Left forelimb (tissue), 1 donor: ENCODE data around the gene RNF144B.
"Not testable (repeated sequence)": the region's sequence is repeated elsewhere in the genome, so short reads cannot be mapped to it uniquely, and the experiment has no call there.

Experiments
- DNase-seq: peaks from one replicate; pipeline ENCODE4 v3.0.0-alpha.2; 2018; ENCODE audit warnings: low spot score

RNF144B gene

DNA sequence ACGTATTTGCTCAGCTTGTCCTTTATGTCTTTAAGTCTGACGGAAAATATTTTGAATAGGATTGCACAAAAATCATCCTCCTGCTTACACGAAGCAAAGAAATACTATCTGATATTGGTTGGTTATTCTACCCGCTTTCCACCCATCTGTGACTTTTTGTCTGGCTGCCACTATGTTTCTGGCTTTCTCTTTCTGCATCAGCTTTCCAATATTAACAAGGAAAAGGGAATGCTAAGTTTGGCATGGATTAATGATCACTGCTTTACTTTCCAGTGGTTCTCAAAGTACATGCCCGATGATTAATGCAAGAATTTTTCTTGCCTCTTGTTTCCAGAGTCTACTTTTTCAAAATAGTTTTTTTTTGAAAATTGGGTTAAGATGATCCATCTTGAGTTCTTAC lies 57.0 kb downstream of the RNF144B start:
- no peak for DNase-seq

DNA sequence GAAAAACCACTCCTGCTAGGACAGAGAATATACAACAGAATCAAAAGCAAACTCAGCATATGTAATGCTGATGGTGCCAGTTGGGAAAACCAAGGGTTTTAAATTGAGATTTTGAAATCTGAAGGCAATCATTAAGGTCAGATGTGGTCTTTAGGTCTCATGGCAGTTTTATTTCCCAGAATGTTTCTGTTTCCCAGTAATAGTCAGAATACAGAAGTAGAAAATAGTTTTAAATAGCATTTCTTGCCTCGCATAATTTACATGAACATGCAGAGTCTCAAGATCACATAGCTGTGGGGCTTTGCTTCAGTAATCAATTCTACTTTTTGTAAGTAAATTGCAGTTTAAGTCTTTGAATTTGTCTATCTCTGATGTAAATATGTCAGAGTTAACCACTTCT lies 58.1 kb downstream of the RNF144B start:
- no peak for DNase-seq

DNA sequence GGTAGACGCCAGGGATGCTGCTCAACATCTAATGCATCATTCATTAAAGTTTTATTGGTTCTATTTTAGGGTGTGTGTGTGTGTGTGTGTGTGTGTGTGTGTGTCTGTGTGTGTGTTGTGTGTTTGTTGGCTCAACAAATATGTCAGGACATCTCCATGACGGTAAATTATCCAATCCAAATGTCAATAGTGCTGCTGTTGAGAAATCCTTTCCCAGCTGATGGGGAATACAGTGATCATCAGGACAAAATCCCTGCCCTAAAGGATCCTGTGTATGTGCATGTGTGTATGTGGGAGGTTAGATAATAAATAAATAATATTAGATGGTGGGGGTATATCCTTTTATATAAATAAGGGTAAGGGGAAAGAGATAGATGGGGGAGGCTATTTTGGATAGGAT lies 59.6 kb downstream of the RNF144B start:
- DNase-seq = no peak

DNA sequence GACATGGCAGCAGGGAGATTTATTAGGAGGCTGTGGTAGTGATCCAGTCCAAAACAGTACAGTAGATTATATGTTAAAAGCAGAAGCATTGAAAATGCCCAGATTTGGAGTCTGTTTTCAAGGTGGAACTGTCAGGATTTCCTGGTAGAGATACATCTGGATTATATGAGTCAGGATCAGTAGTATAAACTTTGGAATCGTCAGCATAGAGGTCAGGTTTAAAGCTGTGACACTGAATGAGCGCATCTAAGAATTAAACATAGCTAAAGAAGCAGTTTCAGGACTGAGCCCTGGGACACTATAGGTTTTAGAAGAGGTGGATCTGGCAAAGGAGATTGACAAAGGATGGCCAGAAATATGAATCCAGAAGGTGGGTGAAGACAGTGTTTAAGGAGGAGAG lies 60.4 kb downstream of the RNF144B start:
- DNase-seq = no peak

DNA sequence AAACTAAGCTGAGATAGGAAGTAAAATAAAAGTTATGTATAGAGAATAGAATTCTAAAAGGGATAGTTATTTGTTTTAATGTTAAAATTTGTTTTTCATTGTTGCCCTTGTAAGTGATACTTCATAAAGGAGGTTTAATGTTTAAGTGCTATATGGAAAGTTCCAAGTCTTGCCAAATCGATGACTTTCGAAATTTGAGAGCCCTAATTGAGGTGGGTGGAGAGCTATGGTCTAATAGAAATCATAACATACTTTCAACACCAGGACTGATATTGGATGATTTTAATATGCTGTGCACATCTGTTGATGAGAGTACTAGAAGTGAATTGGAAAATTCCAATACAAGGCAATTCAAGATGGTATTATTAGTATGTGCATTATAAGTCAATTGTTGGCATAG lies 64.6 kb downstream of the RNF144B start:
- DNase-seq = no peak

DNA sequence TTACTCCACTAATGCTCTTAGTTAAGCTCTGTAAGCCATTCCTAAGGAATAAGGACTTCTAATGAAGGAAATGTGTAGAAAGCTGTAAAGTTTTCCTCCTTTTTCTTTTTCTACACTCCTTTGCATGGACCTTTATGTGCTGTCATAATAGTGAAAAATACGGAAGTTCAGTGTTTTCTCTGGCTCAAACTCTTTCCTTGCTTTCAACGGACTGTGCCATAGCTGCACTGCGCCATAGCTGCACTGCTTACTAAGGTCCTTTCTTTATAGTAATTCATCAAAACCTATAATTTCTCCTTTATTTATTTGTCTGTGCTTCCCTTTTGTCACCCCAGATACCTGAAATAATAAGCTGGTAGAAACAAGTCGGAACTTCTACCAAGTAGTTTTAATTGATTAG lies 67.3 kb downstream of the RNF144B start:
- DNase-seq = no peak

DNA sequence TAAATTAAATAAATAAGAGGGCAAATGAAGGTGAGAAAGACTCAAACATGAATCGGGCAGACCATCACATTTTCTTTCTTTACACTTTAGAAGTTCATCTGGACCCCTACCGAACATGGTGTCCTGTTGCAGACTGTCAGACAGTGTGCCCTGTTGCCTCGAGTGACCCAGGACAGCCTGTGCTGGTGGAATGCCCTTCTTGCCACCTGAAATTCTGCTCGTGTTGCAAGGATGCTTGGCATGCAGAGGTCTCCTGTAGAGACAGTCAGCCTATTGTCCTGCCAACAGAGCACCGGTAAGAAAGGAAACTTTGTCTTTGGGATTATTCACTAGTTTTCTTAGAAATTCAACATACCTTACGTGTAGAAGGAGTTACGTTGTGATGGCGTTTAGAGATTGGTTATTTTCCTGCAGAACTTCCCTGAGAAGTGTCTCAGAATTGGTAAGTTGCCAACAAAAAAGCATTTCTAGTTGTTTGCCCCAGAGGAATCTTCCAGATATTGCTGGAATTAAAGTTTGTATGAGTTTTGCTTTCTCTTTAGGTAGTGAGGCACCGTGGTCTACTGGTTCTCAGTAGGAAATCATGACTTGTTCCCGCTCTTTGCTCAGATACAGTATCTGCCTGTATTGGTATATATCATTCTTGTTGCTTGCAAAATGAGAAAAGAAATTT lies 70.1 kb downstream of the RNF144B start:
- no peak for DNase-seq

DNA sequence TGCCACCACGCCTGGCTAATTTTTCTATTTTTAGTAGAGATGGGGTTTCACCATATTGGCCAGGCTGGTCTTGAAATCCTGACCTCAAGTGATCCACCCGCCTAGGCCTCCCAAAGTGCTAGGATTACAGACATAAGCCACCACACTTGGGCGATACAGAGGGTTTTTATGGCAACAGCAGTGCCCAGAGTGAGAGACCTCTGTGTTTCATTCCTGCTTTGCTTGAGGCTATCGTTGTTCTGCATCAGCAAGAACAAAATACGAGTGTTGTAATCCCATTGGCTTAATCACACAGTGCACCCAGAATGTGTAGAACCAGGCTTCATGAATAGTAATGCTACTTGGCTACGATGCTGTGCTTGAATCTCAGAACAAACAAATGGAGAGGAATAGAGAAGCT lies 70.9 kb downstream of the RNF144B start:
- DNase-seq = not testable (repeated sequence)

DNA sequence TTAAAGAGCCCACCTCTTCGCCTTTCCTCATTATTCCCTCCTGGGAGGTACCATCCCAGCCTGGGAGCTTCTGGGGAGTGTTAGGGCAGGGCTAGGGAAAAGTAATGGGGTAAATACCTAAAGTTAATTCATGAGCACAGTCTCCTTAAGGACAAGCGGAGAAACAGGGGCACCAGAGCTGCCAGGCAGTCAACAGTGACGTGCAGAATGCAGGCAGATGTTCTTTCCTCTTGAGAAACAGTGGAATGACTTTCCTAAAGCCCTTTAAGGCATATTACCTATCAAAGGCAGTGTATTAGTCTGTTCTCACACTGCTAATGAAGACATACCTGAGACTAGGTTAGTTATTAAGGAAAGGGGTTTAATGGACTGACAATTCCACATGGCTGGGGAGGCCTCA lies 76.3 kb downstream of the RNF144B start:
- DNase-seq = no peak

DNA sequence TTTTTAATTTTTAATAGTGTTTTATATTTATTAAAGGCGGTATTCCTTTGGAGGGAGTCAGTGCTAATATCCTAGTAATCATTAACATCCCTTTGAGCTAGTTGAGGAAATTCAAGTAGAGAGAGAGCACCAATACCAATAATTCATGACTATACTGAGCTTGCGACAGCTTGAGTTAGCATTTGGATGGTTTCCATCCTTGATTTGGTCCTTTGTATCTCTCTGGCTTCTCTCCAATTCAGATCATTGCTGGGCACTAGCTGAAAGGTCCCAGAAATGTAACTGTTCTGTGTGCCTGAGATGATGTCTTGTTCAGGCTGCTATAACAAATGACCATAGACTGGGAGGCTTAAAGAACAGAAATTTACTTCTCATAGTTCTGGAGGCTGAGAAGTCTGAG lies 77.0 kb downstream of the RNF144B start:
- no peak for DNase-seq

DNA sequence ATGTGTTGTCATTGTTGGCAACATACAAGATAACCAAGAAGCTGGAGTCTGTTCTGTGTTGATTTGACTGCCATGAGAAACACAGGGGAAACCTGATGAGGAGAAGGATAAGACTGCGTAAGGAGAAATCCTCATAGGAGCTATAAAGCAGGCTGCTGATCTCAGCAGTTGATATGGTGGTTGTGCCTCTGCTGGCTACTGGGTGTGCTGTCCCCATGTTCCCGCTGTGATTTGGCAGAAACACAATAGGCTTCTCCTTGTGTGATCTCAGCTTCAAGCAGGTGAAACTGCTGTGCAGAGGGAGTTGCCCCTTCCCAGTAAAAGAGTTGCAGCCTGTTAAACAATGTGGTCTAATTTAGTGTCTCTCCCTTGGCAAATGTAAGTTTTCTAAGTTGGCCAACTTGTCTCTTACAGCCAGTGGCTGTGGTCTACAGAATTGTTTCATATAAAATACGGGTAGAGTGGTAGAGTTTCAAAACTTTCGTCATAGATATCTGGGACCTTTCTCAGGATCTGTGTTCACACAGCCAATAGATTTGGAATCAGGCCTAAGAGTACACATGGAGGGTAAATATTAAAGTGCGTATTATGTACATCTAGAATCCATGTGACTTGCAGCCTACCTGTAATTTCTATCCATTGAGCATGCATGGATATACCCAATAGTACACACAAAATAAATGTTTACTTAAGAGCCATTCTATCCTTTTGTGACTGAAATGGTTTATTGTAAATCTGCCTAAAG lies 78.4 kb downstream of the RNF144B start:
- DNase-seq = no peak

DNA sequence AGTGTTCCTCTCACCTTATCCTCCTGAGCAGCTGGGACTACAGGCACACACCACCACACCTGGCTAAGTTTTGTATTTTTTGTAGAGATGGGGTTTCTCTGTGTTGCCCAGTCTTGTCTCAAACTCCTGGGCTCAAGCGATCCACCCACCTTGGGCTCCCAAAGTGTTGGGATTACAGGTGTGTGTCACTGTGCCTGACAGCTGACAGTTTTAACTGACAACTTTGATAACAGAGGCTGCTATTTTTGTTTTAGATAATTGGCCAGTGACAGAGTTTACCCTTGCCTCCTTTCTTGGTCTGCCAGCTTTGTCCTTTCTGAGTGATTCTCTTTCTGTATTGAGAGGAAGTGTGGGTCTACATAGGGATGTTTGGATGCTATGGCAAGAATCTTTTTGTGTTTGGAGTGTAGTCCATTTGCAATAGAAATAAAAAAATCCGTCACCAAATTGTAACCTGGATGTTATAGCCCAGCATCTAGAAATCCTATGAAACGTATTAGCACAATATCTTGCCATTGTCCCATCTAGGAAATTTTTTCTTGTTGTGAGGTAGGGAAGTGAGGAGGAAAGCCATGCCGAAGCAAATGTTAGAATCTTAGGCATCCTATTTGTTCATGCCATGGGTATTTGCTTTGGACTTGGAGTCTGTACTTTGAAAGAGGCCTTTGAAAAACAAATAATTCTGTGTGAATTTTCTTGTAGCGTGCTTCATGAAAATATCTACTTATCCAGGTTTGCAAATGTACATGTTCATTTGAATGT lies 80.8 kb downstream of the RNF144B start:
- no peak for DNase-seq

DNA sequence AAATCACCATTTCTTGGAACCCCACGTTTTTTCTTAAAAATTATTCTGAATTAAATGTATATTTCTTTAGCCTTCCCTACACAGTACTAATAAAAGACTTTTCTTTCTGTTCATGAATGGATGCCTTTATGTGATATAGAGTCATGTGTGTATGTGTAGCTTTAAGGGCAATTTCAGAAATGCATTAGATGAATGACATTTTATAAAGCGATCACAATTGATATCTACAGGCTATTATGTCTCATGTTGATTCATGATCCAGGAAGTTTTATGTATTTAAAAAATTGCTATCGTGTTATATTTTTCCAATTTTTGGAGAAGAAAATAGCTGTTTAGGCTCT lies 81.3 kb downstream of the RNF144B start:
- no peak for DNase-seq

DNA sequence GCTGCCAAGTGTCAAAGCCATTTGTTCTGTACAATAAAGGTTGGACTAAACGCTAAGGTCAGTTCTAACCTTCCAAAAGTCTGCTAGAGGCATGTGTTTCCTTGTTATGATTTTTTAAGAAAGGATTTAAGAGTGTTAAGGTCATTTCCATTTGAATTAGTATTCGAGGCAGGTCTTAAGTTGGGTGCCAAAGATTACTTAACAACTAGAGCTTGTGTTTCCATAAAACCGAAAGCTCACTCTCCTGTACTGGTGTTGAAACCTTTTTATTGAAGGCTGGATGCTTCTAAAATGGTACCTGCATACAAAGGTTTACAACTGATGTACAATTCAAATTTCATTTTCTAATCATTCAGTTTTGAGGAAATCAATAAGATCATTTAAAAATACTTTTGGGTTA lies 82.4 kb downstream of the RNF144B start:
- DNase-seq = no peak

DNA sequence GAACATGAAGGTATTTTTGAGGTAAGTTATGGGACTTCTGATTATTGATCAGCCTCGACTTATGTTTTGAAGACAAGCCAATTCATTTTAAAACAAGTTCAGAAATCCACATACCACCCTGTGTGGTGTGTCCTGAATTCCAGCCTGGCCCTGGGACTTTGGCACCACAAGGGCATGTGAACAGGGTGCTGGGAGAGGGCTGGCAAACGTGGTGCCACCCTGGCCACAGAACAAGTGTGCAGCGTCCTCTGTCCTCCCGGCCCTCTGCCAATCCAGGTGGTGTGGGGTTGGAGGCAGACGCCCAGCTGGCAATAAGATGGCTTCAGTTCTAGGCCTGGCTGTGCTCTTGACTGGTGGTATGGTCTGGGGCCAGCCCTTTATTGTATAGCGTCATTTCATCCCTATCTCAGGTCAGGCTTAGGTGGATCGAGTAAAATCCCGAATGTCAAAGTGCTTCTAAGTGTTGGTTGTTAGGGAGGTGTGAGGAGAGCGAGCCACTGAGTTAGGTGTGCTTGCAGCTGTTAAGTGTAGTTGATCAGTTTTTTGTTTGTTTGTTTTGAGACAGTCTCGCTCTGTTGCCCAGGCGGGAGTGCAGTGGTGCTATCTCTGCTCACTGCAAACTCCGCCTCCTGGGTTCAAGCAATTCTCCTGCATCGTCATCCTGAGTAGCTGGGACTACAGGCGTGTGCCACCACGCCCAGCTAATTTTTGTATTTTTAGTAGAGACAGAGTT lies 84.2 kb downstream of the RNF144B start:
- no peak for DNase-seq

DNA sequence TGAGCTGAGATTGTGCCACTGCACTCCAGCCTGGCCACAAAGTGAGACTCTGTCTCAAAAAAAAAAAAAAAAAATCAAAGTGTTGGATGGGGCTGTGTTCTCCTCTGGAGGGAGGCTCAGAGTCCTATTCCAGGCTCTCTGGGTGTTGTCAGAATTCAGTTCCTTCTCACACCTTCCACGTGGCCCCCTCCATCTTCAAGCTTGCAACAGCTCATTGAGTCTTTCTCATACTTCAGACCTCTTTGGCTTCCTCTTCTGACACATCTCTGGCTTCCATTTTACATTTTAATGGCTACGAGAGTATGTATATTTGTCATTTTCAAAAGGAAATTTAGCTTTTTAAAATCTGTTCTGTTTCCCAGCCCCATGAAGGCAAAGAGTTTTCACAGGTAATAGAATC lies 85.8 kb downstream of the RNF144B start:
- no peak for DNase-seq

DNA sequence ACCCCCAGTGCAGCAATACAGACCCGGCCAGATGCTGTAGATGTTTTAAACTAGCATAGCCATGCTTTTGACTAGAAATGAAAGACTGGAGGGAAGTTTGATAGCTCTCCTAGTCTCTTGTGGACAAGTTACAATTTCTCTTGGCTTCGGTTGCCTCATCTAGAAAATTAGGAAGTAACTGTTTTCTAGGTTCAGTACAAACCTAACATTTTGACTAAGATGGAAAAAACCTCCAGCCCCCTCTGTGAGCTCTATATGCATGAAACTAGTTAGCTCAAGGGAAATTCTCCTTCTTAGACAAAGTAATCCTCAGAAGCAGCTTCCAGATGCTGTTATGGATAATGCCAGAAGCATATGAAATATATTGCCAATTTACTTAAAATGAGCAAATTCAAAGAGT lies 86.6 kb downstream of the RNF144B start:
- no peak for DNase-seq

DNA sequence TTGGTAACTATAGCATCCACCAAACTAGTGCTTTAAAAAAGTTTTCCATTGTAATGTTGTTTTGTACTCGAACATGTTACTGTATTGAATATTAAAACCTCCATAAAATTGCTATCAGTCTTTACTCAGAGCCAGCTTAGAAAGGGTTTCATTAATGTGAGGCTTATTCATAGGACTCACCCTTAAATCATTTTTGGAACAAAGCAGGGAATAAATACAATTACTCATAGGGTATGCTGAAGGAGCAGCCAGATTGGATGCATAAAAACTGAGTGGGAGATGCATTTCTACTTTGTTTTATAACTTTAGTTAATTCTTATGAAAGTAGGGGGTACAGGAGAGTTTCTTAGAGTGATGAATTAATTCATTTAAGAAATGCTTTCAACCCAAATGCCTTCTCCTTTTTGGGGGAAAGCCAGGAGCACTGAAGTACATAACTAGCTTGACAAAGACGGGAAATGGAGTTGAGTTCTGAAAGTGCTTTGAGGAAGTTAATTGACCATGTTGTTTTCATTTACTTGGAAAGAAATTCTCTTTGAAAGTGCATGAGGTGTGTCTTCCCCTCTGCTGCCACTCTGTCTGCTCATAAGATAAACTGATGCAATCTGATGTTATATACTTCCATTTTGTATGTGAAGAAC lies 90.3 kb downstream of the RNF144B start:
- no peak for DNase-seq

DNA sequence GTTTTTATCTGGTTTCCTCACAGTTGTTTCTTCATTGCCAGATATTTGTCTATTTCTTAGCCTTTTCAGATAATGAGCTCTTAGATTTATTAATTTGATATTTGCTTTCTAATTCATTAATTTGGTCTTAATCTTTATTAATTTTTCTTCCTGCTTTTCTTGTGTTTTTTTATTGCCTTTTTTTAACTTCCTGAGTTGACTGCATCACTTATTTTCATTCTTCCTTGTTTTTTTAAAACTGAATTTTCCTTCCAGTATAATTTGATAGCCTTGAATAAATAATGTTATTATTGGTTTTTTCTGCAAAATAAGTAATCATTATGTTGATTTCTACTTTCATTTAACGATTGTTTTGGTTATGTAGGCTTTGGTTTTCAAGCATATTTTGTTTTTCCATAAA lies 91.5 kb downstream of the RNF144B start:
- no peak for DNase-seq

DNA sequence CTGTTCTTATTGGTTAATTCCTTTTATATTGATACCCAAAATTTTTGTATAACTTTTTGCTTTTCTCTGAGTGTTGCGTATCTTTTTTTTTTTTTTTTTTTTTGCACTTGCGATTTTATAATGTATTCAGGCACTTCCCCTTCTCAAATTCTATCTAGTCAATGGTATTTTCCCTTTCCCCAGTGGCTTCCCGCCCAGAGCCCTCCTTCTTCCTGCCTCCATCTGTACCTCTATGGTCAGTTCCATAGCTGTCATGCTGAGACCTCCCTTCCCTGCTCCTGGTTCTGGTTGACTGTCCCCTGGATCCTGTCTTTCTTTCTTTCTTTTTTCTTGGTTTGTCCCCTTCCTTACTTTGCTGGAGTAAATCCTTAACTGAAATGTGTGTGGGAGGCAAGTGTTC lies 94.7 kb downstream of the RNF144B start:
- DNase-seq = no peak

DNA sequence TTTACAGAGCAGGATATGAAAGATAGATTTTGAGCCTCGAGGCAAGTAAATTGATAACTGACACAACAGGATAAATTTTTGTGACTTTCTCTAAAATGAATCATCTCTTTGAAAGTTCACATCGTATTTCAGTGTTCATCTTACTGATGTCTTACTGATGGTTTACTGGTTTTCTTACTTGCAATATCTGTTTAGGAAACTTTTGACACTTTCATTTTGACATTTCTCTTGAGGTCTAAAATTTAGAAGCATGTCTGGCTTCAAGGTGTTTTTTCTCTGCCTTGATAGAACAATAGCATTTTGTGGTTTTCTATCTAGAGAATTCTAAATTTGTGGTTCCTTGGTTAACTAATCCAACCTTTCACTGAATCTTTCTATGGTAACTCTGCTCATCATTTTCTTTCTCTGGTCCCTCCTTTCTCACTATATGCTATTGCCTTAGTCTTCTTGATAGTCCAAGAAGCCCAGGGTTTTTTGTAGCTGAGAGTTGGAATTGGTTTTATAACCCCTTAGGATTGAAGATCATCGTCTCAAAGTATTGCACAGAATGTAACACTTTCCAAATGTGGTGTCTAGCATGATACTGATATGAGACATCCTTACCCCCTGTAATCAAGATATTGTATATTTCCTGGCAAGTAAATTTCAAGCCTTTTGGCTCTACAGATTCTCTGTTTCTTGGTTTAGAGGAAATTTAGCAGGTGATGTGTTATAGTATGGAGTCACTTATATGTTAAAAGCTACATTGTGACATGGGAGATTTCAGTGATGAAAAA lies 98.7 kb downstream of the RNF144B start:
- no peak for DNase-seq
